Mucosa of stomach (tissue), 1 donor: Measurements from ENCODE around the gene SORL1.

ENCODE experiments used
- H3K27me3 ChIP-seq: one replicate; pipeline ENCODE4 v1.7.0; 2013; ENCODE audit warnings: mild to moderate bottlenecking, low read length; ENCODE audit not compliant: control insufficient read depth, insufficient read depth
- H3K36me3 ChIP-seq: one replicate; pipeline ENCODE4 v1.7.0; 2013; ENCODE audit warnings: low read length; ENCODE audit not compliant: control insufficient read depth, insufficient read depth
- H3K4me1 ChIP-seq: one replicate; pipeline ENCODE4 v1.7.0; 2013; ENCODE audit warnings: mild to moderate bottlenecking, low read length; ENCODE audit not compliant: control insufficient read depth, insufficient read depth
- H3K4me3 ChIP-seq: one replicate; pipeline ENCODE4 v1.7.0; 2013; ENCODE audit warnings: low read length
- H3K9ac ChIP-seq: one replicate; pipeline ENCODE4 v1.7.0; 2013; ENCODE audit warnings: mild to moderate bottlenecking, low read length, moderate library complexity
- H3K9me3 ChIP-seq: one replicate; pipeline ENCODE4 v1.7.0; 2013; ENCODE audit warnings: mild to moderate bottlenecking, low read length, moderate library complexity; ENCODE audit not compliant: control insufficient read depth
- donor health status: Pancreatic carcinoma.

Gene SORL1

GRCh38 chr11:121581607-121582006 is 129.5 kb downstream of the SORL1 start:
- Histone ChIP-seq H3K9ac (no peak overlapping the region), H3K36me3 (no peaks in the 10 kb centered on the region), H3K4me3 (no peak overlapping the region), H3K4me1 (peaks cover 8% of the 10 kb centered on the region), H3K9me3 (no peaks in the 10 kb centered on the region), H3K27me3 (no peaks in the 10 kb centered on the region)

GRCh38 chr11:121582296-121582695 is 130.2 kb downstream of the SORL1 start:
- H3K36me3 ChIP-seq = no peaks in the 10 kb centered on the region
- no peak overlapping the region for H3K4me3 ChIP-seq
- no peaks in the 10 kb centered on the region for H3K9me3 ChIP-seq
- H3K4me1 ChIP-seq = peaks cover 3% of the 10 kb centered on the region
- no peaks in the 10 kb centered on the region for H3K27me3 ChIP-seq
- H3K9ac ChIP-seq = no peak overlapping the region

GRCh38 chr11:121583825-121584224 is 131.7 kb downstream of the SORL1 start:
- Histone ChIP-seq H3K36me3 (no peaks in the 10 kb centered on the region), H3K9ac (no peak overlapping the region), H3K9me3 (no peaks in the 10 kb centered on the region), H3K27me3 (no peaks in the 10 kb centered on the region), H3K4me1 (no peaks in the 10 kb centered on the region), H3K4me3 (no peak overlapping the region)

GRCh38 chr11:121586750-121587149 is 134.6 kb downstream of the SORL1 start:
- Histone ChIP-seq H3K36me3 (peaks cover 4% of the 10 kb centered on the region), H3K9me3 (no peaks in the 10 kb centered on the region), H3K4me1 (no peaks in the 10 kb centered on the region), H3K27me3 (no peaks in the 10 kb centered on the region), H3K4me3 (no peak overlapping the region), H3K9ac (no peak overlapping the region)

GRCh38 chr11:121587182-121587581 is 135.1 kb downstream of the SORL1 start:
- Histone ChIP-seq H3K4me1 (no peaks in the 10 kb centered on the region), H3K27me3 (no peaks in the 10 kb centered on the region), H3K9me3 (no peaks in the 10 kb centered on the region), H3K9ac (no peak overlapping the region), H3K4me3 (no peak overlapping the region), H3K36me3 (peaks cover 4% of the 10 kb centered on the region)

- Histone ChIP-seq H3K4me3 (no peak overlapping the region), H3K36me3 (peaks cover 4% of the 10 kb centered on the region), H3K4me1 (no peaks in the 10 kb centered on the region), H3K27me3 (no peaks in the 10 kb centered on the region), H3K9ac (no peak overlapping the region), H3K9me3 (no peaks in the 10 kb centered on the region)
Observed at GRCh38 chr11:121588747-121589146, 136.6 kb downstream of the SORL1 start.

GRCh38 chr11:121589946-121590537 is 137.9 kb downstream of the SORL1 start:
- H3K9me3 ChIP-seq = no peaks in the 10 kb centered on the region
- H3K4me3 ChIP-seq = no peak overlapping the region
- peaks cover 4% of the 10 kb centered on the region for H3K36me3 ChIP-seq

GRCh38 chr11:121590772-121591404 is 138.8 kb downstream of the SORL1 start:
- H3K9me3 ChIP-seq = no peaks in the 10 kb centered on the region
- H3K36me3 ChIP-seq = peaks cover 4% of the 10 kb centered on the region
- H3K9ac ChIP-seq = no peak overlapping the region
- H3K4me1 ChIP-seq = no peaks in the 10 kb centered on the region
- no peaks in the 10 kb centered on the region for H3K27me3 ChIP-seq
- no peak overlapping the region for H3K4me3 ChIP-seq

More at GRCh38 chr11:121589946-121590537, 137.9 kb downstream of the SORL1 start:
- H3K27me3 ChIP-seq = no peaks in the 10 kb centered on the region
- no peaks in the 10 kb centered on the region for H3K4me1 ChIP-seq
- no peak overlapping the region for H3K9ac ChIP-seq

GRCh38 chr11:121591405-121592033 is 139.4 kb downstream of the SORL1 start:
- Histone ChIP-seq H3K9me3 (no peaks in the 10 kb centered on the region), H3K4me3 (no peak overlapping the region), H3K9ac (no peak overlapping the region), H3K4me1 (no peaks in the 10 kb centered on the region), H3K36me3 (peaks cover 4% of the 10 kb centered on the region), H3K27me3 (no peaks in the 10 kb centered on the region)

- Histone ChIP-seq H3K9ac (no peak overlapping the region), H3K4me3 (no peak overlapping the region), H3K4me1 (no peaks in the 10 kb centered on the region), H3K9me3 (no peaks in the 10 kb centered on the region), H3K27me3 (no peaks in the 10 kb centered on the region), H3K36me3 (peaks cover 4% of the 10 kb centered on the region)
Observed at GRCh38 chr11:121592708-121593107, 140.6 kb downstream of the SORL1 start.

- H3K4me1 ChIP-seq = no peaks in the 10 kb centered on the region
- no peak overlapping the region for H3K9ac ChIP-seq
- no peak overlapping the region for H3K4me3 ChIP-seq
- peaks cover 4% of the 10 kb centered on the region for H3K36me3 ChIP-seq
- H3K9me3 ChIP-seq = no peaks in the 10 kb centered on the region
- H3K27me3 ChIP-seq = no peaks in the 10 kb centered on the region
Observed at GRCh38 chr11:121595717-121596161, 143.6 kb downstream of the SORL1 start.
